ENCODE data around the gene AAK1.
"Not testable (repeated sequence)": the region's sequence is repeated elsewhere in the genome, so short reads cannot be mapped to it uniquely, and the experiment has no call there.

Gene AAK1

DNA sequence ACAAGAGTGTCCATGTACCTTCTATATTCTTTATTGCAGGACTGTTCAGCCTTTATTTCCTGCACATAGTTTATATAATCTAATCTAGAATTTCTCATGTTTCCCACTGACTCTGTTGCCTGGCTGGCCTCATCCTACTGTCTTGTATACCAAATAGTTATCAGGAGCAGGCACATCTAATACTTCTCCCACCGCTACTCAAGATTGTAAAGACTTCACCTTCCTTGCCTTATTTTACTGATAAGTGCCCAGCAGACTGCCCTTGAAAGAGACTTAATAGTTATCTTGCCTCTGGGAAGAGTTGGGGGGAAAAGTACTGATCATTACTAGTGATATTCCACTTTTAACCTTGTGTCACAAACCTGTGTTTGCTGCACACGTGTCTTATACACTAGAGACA, 26.1 kb upstream of the AAK1 start:
- no peak for DNase-seq (ENCODE audit: extremely low read depth, low read depth)
- TF ChIP-seq, protein P1, sequence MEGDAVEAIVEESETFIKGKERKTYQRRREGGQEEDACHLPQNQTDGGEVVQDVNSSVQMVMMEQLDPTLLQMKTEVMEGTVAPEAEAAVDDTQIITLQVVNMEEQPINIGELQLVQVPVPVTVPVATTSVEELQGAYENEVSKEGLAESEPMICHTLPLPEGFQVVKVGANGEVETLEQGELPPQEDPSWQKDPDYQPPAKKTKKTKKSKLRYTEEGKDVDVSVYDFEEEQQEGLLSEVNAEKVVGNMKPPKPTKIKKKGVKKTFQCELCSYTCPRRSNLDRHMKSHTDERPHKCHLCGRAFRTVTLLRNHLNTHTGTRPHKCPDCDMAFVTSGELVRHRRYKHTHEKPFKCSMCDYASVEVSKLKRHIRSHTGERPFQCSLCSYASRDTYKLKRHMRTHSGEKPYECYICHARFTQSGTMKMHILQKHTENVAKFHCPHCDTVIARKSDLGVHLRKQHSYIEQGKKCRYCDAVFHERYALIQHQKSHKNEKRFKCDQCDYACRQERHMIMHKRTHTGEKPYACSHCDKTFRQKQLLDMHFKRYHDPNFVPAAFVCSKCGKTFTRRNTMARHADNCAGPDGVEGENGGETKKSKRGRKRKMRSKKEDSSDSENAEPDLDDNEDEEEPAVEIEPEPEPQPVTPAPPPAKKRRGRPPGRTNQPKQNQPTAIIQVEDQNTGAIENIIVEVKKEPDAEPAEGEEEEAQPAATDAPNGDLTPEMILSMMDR (IDR thresholded peaks at IDR 0.05; ENCODE audit: low read depth, low read length), result no peak

DNA sequence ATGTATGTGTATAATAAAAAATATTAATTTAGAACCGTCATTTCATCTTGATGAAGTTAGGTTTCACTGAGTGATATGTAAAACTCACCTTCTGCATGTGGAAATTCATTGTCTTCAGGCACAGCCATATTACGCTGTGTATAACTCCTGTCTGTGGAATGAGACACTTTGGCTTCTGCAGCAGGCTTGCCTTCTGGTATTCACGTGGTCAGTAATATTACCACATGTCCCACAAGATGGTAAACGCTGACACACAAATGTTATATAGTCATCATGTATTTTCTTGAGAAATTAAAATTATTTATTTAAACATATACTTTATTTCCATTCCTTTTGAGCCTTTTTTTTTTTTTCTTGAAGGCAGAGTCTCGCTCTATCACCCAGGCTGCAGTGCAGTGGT, 25.1 kb upstream of the AAK1 start:
- TF ChIP-seq, protein P1 (IDR thresholded peaks at IDR 0.05; ENCODE audit: low read depth, low read length), result no peak
- no peak for DNase-seq (ENCODE audit: extremely low read depth, low read depth)

DNA sequence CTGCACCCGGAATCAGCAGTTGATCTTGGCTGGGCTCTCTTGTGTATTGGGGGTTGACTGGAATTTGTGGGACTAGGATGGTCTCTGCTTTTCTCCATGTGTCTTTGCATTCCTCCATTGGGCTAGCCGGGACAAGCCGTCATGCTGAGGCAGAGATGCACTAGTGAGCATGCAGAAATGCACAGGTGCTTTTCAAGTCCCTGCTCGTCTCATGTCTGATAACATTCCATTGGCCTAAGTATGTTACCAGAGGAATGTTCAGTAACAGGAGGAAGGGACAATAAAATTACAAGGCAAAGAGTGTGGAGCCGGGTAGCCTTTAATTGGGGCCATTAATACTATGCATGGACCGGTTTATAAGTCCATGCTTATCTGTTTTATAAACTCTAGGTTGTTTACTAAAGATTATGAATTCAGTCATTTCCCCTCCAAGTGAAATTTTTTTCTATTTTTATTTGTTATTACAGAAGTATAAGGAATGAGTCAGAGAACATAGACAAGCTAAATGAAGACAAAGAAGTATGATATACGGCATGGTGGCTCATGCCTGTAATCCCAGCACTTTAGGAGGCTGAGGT, 24.4 kb upstream of the AAK1 start:
- DNase-seq (ENCODE audit: extremely low read depth, low read depth), result no peak

DNA sequence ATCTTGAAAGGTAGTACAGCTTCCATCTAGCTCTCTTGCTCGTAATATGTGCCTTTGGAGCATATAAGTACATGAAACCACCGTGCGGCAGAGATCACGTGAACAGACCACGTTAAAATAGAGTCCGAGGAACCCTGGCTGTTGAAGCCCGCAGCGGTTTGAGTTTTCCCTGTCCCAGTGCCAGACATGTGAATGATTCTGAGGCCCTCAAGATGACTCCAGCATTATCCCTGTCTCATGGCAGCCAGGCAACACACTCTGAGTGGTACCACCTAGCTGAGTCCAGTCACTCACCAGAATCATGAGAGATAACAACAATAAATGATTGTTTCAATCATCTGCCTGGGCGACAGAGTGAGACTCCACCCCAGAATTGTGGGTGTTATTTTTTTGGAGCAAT, 21.6 kb upstream of the AAK1 start:
- no peak for DNase-seq (ENCODE audit: extremely low read depth, low read depth)
- TF ChIP-seq, protein P1 (IDR thresholded peaks at IDR 0.05; ENCODE audit: low read depth, low read length), result no peak

More for the DNA sequence above, 24.4 kb upstream of the AAK1 start:
- TF ChIP-seq, protein P1 (IDR thresholded peaks at IDR 0.05; ENCODE audit: low read depth, low read length), result no peak

DNA sequence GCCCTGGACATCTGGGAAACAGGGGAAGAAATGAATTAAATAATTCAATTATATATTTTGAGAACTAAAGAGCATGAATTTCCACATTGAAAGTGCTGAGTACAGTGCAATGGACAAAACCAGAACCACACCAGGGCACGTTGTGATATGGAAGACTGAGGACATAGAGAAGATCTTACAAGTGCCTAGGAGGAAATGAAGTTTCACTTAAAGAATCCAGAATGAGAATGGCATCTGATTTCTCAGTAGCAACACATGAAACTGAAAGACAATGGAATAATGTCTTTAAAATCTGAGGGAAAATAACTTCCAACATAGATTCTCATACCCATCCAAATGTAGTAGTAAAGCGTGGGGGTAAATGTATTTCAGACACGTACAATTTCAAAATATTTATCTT, 20.3 kb upstream of the AAK1 start:
- TF ChIP-seq, protein P1 (IDR thresholded peaks at IDR 0.05; ENCODE audit: low read depth, low read length), result no peak
- DNase-seq (ENCODE audit: extremely low read depth, low read depth), result no peak

DNA sequence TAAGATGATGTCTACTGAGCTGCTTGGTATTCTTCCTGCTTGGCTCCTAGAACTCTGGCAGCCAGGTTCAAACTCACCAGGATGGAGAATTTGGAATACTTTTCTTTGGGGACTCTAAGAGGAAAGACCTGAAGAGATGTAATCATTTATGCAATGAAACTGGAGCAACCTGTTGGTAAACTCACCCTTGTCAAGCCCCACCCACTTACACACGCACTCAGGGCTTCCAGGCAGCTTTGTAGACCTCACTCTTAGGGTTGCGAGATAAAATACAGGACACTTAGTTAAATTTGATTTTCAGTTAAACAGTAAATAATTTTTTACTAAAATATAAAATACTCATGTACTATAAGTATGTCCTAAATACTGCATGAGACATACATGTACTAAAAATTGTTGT, 19.0 kb upstream of the AAK1 start:
- DNase-seq (ENCODE audit: extremely low read depth, low read depth), result not testable (repeated sequence)

DNA sequence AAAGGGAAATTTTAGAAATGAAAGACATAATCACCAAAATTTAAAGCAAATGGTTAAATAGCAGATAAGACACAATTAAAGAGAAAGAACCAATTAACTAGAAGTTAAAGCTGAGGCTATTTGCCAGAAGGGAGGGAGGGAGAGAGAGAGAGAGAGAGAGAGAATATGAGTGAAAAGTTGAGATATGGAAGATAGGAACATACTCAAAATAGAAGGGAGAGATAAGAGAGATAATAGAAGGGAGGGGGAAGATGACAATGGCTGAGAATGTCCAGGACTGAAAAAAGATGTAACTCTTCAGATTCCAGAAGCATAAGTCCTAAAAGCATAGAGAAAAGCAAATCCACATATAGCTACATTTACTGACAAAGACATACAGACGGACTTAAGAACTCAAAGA, 17.1 kb upstream of the AAK1 start:
- no peak for DNase-seq (ENCODE audit: extremely low read depth, low read depth)
- TF ChIP-seq, protein P1 (IDR thresholded peaks at IDR 0.05; ENCODE audit: low read depth, low read length), result no peak

DNA sequence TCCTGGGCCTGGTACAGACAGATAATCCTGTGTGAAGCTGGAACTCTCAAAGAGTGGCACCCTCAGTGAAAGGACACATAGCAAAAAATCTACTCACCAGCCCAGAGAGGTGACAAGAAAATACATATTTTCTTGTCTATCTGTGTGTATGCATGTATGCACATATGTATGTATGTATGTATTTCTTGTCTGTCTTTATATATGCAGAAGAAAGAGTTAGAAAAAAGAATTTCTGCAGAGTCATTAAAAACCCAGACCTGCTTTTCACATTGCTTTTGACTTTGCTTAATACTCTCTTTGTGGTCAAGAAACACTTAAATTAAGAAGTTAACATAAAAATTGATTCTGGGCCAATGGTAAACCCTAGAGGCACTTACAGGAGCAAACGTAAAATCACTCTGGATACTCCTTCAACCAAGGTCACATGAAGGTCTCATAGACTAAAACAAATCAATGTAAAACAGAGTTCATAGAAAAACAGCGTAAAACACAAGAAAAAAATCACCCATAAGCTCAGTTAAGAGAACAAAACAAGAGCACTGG, 16.5 kb upstream of the AAK1 start:
- DNase-seq (ENCODE audit: extremely low read depth, low read depth), result no peak

More for the DNA sequence above, 16.5 kb upstream of the AAK1 start:
- TF ChIP-seq, protein P1 (IDR thresholded peaks at IDR 0.05; ENCODE audit: low read depth, low read length), result no peak
